LNCAP (cell line): Measurements from ENCODE around the gene DNAH6.

Experiments used
- CTCF ChIP-seq: fragments of 450-650 bp; IDR thresholded peaks from 2 replicates; pipeline ENCODE4 v1.5.1; 2017; ENCODE audit warnings: mild to moderate bottlenecking

DNAH6 gene

GRCh38 chr2:84613082-84613481, 96.8 kb downstream of the DNAH6 start:
- no peak for TF ChIP-seq CTCF

- no peak for TF ChIP-seq CTCF
These were observed 103.6 kb downstream of the DNAH6 start for GRCh38 chr2:84619794-84620371.

- TF ChIP-seq CTCF, result no peak
These were observed 112.2 kb downstream of the DNAH6 start for GRCh38 chr2:84628486-84628885.

- no peak for TF ChIP-seq CTCF
These were observed 113.3 kb downstream of the DNAH6 start for GRCh38 chr2:84629550-84629949.

- peak; percentile 68 for TF ChIP-seq CTCF
These were observed 114.7 kb downstream of the DNAH6 start for GRCh38 chr2:84631047-84631446.

GRCh38 chr2:84631985-84632384, 115.7 kb downstream of the DNAH6 start:
- TF ChIP-seq CTCF, result no peak

GRCh38 chr2:84636080-84636971, 120.0 kb downstream of the DNAH6 start:
- no peak for TF ChIP-seq CTCF
